LNCaP clone FGC (cell line): ENCODE measurements around the gene PTOV1.
"Not testable (repeated sequence)": the region's sequence is repeated elsewhere in the genome, so short reads cannot be mapped to it uniquely, and the experiment has no call there.

Experiments
- DNase-seq: peaks from one replicate; pipeline ENCODE4 v3.0.0-alpha.2; 2011; ENCODE audit warnings: low read depth
- H3K4me3 ChIP-seq: 2 replicates; pipeline ENCODE4 v1.5.1; 2011; ENCODE audit warnings: mild to moderate bottlenecking, low read depth, low read length, control low read depth
- TF ChIP-seq, protein P1 (sequence below): IDR thresholded peaks from 2 replicates; pipeline ENCODE4 v1.5.1; 2012; ENCODE audit warnings: mild to moderate bottlenecking; ENCODE audit not compliant: control insufficient read depth, insufficient read depth; ENCODE audit errors: extremely low read depth

Gene PTOV1

DNA sequence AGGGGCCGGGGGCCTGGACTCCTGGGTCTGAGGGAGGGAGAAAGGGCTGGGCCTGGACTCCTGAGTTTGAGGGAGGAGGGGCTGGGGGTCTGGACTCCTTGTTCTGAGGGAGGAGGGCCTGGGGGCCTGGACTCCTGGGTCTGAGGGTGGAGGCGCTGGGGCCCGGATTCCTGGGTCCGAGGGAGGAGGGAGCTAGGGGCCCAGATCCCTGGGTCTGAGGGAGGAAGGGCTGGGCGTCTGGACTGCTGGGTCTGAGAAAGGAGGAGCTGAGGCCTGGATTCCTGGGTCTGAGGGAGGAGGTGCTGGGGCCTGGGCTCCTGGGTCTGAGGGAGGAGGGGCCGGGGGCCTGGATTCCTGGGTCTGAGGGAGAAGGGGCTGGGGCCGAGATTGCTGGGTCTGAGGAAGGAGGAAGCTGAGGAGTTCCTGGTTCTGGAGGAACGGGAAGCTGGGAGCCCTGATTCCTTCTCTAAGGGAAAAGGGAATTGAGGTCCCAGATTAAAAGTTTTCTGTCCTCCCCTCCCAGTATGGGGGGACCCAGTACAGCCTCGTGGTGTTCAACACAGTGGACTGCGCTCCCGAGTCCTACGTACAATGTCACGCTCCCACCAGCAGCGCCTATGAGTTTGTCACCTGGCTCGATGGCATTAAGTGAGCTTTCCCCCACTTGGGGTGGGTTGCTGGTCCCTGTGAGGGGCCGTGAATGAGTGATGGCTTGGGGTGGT lies 32.1 kb upstream of the PTOV1 start:
- peak overlapping the region; percentile 94 for H3K4me3 ChIP-seq
- DNase-seq, result no peak
- TF ChIP-seq, protein P1, sequence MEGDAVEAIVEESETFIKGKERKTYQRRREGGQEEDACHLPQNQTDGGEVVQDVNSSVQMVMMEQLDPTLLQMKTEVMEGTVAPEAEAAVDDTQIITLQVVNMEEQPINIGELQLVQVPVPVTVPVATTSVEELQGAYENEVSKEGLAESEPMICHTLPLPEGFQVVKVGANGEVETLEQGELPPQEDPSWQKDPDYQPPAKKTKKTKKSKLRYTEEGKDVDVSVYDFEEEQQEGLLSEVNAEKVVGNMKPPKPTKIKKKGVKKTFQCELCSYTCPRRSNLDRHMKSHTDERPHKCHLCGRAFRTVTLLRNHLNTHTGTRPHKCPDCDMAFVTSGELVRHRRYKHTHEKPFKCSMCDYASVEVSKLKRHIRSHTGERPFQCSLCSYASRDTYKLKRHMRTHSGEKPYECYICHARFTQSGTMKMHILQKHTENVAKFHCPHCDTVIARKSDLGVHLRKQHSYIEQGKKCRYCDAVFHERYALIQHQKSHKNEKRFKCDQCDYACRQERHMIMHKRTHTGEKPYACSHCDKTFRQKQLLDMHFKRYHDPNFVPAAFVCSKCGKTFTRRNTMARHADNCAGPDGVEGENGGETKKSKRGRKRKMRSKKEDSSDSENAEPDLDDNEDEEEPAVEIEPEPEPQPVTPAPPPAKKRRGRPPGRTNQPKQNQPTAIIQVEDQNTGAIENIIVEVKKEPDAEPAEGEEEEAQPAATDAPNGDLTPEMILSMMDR, result no peak

DNA sequence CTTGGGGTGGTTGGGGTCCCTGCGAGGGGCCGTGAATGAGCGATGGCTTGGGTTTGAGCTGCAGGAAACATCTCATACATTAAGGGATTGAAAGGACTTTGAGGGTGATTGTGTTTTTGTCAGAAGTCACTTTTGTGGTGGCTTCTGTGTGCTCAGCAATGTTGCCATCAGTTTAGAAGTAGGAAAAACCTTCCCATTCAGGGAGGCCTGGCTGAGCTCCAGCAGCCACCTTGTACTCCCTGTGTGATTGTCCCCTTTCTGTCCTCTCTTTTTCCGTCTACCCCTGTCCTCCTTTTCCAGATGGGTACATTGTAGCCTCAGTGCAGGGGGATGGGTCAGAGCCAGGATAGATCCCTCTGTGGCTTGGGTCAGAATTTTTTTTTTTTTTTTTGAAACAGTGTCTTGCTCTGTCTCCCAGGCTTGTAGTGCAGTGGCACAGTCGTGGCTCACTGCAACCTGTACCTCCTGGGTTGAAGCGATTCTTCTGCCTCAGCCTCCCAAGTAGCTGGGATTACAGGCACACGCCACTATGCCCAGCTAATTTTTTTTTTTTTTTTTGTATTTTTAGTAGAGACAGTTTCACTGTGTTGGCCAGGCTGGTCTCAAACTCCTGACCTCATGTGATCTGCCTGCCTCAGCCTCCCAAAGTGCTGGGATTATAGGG lies 31.4 kb upstream of the PTOV1 start:
- DNase-seq, result not testable (repeated sequence)
- H3K4me3 ChIP-seq, result peak overlapping the region; percentile 94

DNA sequence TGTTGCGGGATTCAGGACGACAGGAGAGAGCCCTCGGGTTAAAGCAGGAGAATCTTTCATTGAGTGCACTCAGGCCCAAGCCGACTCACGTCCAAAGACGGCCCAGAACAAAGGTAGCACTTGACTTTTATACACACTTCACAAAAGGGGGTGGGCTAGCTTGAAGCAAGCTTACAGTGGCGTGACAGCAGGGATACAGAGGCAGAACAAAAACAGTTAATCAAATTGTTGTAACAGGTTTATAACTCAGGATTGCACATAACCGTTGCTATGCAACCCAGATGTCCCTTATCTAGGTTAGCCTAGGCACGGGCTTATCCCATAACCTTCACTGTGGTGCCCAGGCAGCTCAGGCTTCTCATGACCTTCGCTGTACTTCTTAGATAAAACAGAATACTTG lies 30.8 kb upstream of the PTOV1 start:
- DNase-seq, result no peak
- no peak overlapping the region for H3K4me3 ChIP-seq
- TF ChIP-seq, protein P1, result no peak

DNA sequence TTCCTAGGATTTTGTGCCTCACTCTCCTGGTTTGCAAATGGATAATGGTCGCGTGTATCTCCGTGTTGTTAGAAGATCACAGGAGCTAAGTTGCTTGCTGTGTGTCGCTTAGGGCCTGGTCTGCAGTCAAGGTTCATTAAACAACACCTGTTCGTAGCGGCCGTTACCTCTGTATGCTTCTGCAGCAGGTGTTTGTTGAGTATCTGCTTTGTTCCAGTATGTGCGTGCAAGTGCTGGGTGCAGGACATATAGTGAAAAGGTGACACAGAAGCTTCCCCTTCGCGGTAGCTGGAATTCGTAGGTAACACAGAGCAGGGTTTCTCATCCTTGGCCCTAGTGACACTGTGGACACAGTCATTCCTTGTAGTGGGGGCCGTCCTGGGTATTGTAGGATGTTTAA lies 27.5 kb upstream of the PTOV1 start:
- H3K4me3 ChIP-seq, result no peak overlapping the region
- DNase-seq, result no peak
- TF ChIP-seq, protein P1, result no peak

DNA sequence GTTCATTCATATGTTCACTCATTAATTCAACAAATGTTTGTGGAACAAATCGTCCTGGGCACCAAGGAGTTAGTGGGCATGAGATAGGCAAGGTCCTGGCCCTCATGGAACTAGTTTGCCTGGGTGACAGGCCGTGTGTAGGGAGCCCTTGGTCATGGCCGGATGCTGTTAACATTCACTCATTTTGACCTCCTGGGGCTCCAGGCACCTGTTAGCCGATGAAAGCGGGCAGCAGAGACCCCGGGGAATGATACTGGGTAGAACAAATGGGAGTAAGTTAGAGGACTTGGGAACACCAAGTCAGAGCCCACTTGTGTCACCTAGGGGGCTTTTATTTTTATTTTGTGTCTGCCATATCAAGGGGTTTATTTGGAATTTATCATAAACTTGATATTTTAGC lies 26.3 kb upstream of the PTOV1 start:
- TF ChIP-seq, protein P1, result no peak
- H3K4me3 ChIP-seq, result no peak overlapping the region
- DNase-seq, result no peak

DNA sequence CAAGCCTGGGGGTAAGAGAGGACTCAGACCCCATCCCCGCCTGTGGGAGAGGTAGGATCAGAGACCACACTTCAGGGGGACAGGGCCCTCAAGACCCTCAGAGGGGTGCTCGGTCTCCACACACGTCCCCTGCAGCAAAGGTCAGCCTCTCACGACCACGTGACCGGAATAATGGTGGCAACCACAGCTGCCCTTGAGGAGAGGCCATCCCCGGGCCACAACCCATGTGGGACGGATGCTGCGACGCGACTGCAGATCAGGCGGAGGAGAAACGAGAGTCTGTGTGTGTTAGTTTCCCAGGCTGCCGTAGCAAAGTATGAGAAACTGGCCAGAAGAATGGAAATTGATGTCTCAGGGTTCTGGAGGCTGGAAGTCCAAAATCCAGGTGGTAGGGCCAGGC lies 23.9 kb upstream of the PTOV1 start:
- no peak overlapping the region for H3K4me3 ChIP-seq
- TF ChIP-seq, protein P1, result no peak
- no peak for DNase-seq

DNA sequence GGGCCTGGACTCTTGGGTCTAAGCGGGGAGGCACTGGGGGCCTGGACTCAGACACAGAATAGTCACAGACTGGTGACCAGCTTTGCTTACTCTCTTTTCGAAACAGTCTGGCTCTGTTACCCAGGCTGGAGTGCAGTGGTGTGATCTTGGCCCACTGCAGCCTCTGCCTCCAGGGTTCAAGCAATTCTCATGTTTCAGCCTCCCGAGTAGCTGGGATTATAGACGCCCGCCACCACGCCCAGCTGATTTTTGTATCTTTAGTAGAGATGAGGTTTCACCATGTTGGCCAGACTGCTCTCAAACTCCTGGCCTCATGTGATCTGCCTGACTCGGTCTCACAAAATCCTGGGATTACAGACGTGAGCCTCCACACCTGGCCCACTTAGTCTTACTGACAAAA lies 21.8 kb upstream of the PTOV1 start:
- no peak overlapping the region for H3K4me3 ChIP-seq
- TF ChIP-seq, protein P1, result no peak
- DNase-seq, result no peak
